Left ventricle myocardium superior (tissue), 1 donor: Measurements from ENCODE around the gene AHCY. TPM values are rescaled to one million over a fixed set of nuclear protein-coding genes. Genes with fewer than 3 reads are reported as not detected.
"Not testable (repeated sequence)": the region's sequence is repeated elsewhere in the genome, so short reads cannot be mapped to it uniquely, and the experiment has no call there.

ENCODE experiments used
- ATAC-seq: fragments of 200-7000 bp; cut with Tn5 transposase; one replicate; pipeline ENCODE4 v1.9.1; 2020; ENCODE audit warnings: mild to moderate bottlenecking, moderate library complexity
- DNase-seq: peaks from one replicate; pipeline ENCODE4 v3.0.0-alpha.2; 2020
- intact Hi-C: fragments of 100-400 bp; cut with micrococcal nuclease; formaldehyde crosslinking; loops from one replicate; pipeline ENCODE4 v1.11.0; 2022
- long read RNA-seq: library from polyadenylated mRNA; unstranded; transcript quantifications from one replicate; pipeline ENCODE4 v2.0.0, GENCODE V29; 2021
- total RNA-seq: library from RNA; stranded (reverse); fragmentation: NEBNext Ultra II Directional; extraction: Animal tissue kit (Norgen Biotek cat#: 25700); gene quantifications from one replicate; pipeline ENCODE4 v1.2.1, GENCODE V29; 2021
- donor health status: DM: no; HTN: yes; CAD: no; lungs with severe emphysema.

The AHCY gene
- 60.2 TPM for total RNA-seq
- long read RNA-seq, transcript AHCY-201 (10 exons, 2,143 nt) = major isoform, 49 of 64 reads
- long read RNA-seq, partial matches to known transcripts = 8 of 64 reads
- long read RNA-seq, other reads (novel, unspliced or antisense) = 7 of 64 reads

GRCh38 chr20:34302723-34303533 lies at the start of gene AHCY:
Gene AHCY (minus strand): TSS chr20:34303355. CDS start chr20:34303270, 85 bp downstream.
- intact Hi-C loops = no loop called here
- ATAC-seq = peak; percentile 97
- DNase-seq = peak; percentile 98

- ATAC-seq = no peak
- DNase-seq = no peak
- intact Hi-C loops = no loop called here
These were observed 46.9 kb upstream of the AHCY start for GRCh38 chr20:34350095-34350494.

- intact Hi-C loops = no loop called here
- ATAC-seq (no peak), DNase-seq (no peak)
These were observed 44.4 kb upstream of the AHCY start for GRCh38 chr20:34347571-34347970.

- intact Hi-C loops, ATAC-seq, DNase-seq: not testable (repeated sequence)
These were observed 43.3 kb upstream of the AHCY start for GRCh38 chr20:34346533-34346865.

DNA sequence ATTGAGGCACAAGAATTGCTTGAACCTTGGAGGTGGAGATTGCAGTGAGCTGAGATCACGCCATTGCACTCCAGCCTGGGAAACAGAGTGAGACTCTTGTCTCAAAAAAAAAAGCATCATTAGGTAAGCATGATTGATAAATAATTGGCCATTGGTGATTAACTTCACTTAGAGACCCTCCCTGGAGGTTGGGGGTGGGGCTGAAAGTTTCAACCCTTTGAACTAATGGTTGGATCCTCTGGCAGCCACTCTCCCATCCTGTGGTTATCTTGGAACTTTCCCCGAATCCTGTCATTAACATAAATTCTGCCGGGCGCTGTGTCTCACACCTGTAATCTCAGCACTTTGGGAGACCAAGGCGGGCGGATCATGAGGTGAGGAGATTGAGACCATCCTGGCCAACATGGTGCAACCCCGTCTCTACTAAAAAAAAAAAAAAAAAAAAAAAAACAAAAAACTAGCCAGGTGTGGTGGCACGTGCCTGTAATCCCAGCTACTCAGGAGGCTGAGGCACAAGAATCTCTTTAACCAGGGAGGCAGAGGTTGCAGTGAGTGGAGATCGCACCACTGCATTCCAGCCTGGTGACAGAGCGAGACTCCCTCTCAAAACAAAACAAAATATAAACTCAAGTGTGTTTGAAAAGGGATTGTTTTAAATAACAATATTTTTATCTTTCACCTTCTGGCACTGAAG lies 42.8 kb upstream of the AHCY start:
- intact Hi-C loops, DNase-seq, ATAC-seq: not testable (repeated sequence)

- DNase-seq (no peak), ATAC-seq (no peak)
- intact Hi-C loops = no loop called here
These were observed 42.2 kb upstream of the AHCY start for GRCh38 chr20:34345402-34345736.

DNA sequence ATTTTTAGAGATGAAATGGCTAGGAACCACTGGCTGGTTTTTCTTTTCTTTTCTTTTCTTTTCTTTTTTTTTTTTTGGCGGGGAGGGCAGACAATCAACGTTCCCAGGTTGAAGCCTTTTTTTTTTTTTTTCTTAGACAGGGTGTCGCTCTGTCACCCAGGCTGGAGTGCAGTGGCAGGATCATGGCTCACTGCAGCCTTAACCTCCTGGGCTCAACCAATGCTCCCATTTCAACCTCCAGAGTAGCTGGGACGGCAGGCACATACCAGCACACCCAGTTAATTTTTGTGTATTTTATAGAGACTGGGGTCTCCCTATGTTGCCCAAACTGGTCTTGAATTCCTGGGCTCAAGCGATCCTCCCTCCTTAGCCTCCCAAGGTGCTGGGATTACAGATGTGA lies 41.1 kb upstream of the AHCY start:
- no peak for ATAC-seq
- DNase-seq = no peak
- intact Hi-C loops = no loop called here

DNA sequence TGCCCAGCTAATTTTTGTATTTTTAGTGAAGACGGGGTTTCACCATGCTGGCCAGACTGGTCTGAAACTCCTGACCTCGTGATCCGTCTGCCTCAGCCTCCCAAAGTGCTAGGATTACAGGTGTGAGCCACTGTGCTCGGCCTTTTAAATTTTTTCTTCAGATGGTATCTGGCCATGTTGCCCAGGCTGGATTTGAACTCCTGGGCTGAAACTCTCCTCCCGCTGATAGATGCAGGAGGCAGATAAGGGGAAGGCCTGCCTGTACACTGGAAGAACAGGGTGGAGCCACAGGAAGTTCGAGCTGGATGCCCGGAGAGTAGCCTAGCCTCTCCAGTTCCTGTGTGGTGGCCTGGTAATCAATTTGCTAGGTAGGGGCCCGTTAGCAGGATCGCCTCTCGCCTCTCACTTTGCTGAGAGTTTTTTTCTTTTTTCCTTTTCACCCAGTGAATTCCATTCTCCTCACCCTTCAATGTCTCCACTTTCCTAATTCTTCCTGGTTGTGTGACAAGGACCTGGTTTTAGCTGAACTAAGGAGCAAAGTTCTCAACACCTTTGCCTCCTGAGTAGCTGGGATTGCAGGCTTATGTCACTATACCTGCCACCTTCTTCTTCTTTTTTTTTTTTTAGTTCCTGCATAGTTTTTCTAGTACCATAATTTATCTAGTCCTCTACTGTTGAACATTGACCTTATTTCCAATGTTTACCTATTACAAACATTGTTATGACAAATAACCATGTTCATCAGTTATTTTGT lies 40.5 kb upstream of the AHCY start:
- intact Hi-C loops = no loop called here
- no peak for DNase-seq
- no peak for ATAC-seq

GRCh38 chr20:34341199-34341598 lies 38.0 kb upstream of the AHCY start:
- intact Hi-C loops, ATAC-seq, DNase-seq: not testable (repeated sequence)

DNA sequence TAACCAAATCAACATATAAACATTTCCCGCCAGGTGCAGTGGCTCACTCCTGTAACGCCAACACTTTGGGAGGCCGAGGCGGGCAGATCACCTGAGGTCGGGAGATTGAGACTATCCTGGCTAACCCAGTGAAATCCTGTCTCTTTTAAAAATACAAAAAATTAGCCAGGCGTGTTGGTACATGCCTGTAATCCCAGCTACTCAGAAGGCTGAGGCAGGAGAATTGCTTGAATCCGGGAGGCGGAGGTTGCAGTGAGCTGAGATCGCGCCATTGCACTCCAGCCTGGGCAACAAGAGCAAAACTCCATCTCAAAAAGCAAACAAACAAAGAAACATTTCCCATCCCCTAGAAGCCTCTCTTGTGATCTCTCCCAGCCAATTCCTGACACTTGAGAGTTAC lies 37.6 kb upstream of the AHCY start:
- ATAC-seq, DNase-seq, intact Hi-C loops: not testable (repeated sequence)

- no peak for DNase-seq
- intact Hi-C loops = no loop called here
- no peak for ATAC-seq
These were observed 35.0 kb upstream of the AHCY start for GRCh38 chr20:34337982-34338726.

DNA sequence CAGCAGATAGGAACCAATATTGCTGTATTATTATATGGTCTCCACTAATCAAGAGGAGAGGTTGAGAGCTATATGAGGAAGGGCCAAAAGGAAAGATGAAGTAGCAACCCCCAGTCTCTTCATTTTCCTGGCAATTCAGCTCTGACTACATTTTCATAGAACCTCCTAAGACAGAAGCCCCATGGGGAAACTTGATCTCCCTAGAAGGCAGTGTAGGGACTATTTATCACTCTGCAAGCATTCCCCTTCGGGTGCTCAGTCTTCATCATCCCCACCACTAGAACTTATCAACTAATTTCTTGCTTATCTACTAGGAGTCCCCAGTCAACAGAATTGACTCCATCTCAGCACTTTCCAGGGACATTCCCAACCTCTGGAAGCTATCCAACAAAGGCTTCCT lies 34.4 kb upstream of the AHCY start:
- ATAC-seq (no peak), DNase-seq (no peak)
- intact Hi-C loops = no loop called here

GRCh38 chr20:34334654-34335407 lies 31.7 kb upstream of the AHCY start:
- DNase-seq (no peak), ATAC-seq (peak; percentile 20)
- intact Hi-C loops = no loop called here

DNA sequence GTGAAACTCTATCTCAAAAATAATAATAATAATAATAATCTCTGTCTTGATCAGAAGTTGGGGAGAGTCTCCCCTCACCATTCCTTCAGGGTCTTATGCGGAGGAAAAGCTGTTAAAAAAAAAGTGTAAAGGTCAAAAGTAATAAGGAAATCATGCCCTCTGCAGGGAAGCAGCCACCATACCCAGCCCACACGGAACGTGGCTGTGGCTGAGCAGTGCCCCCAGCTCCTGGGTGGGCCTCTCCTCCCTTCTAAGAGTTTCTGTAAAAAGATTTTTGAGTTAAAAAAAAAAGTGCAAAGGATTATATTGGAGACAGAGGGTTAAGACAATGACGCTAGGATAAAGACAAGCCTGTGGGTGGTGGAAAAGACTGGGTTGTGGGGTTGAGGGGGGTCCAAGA lies 30.6 kb upstream of the AHCY start:
- ATAC-seq (no peak), DNase-seq (no peak)
- intact Hi-C loops = no loop called here

DNA sequence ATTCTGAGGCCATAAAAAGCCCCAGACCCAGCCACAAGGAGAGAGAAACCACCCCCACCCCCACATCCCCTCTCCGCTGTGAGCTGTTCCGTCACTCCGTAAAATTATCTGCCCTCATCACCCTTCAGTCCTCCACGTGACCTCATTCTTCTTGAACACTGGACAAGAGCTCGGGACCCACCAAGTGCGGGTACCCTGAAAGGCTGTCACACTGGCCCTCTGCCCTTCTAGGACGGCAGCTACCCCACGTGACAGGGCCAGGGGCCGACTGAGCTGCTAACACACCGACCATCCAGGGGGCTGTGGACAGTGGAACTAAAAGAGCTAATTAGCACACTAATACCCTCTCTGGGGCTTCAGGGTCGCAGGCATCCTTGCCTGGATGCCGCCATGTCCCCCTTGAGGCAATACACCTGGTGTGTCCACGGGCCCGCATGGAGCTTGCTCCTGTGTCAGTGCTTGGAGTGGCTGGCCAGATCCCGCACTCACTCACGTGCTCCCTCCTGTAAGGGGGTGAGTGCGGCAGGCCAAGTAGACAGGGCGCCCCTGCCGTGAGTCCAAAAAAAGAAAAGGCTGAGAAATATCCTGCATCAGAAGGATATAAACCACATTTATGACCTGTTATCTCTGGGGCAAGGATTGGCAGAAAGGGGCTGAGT lies 29.2 kb upstream of the AHCY start:
- ATAC-seq (no peak), DNase-seq (no peak)
- intact Hi-C loops = no loop called here

DNA sequence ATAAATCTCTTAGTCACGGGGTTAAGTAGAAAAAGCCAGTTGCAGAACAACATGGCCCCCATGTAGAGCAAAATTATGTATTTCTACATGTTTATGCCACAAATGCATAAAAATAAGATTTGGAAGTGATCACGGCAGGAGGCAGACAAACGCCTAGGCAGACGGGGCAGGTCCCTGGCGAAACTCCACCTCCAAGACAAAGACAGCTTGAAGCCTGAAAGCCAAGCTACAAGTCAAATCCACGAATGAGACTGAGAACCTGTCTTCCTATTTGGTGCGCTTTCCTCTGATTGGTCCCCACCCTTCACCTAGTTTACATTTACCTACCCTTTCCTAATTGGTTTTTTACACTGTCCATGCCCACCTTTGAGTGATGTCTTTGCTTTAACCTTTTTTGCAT lies 28.7 kb upstream of the AHCY start:
- ATAC-seq (no peak), DNase-seq (no peak)
- intact Hi-C loops = no loop called here

- intact Hi-C loops, DNase-seq, ATAC-seq: not testable (repeated sequence)
These were observed 27.8 kb upstream of the AHCY start for GRCh38 chr20:34330861-34331544.
